IMR-90 (cell line): ENCODE measurements around the gene TSPAN32. TPM values are rescaled to one million over a fixed set of nuclear protein-coding genes. Genes with fewer than 3 reads are reported as not detected.

ENCODE experiments used
- ATAC-seq: fragments of 200-7000 bp; cut with Tn5 transposase; 2 replicates; pipeline ENCODE4 v1.9.1; 2020; ENCODE audit warnings: low read depth, mild to moderate bottlenecking, moderate library complexity
- BruUV-seq: library from RNA; stranded (reverse); fragments of 400-500 nt; replicated peaks from 2 replicates; lab custom pipeline; 2021; lab: Mats Ljungman, UMichigan
- CTCF ChIA-PET: fragments of 300-600 bp; formaldehyde crosslinking; extraction: SDS; loops from one replicate; lab custom pipeline; 2021; ENCODE audit warnings: antibody characterized with exemption; lab: Yijun Ruan, JAX
- POLR2A ChIA-PET: fragments of 300-600 bp; sonication (Branson Sonifier 250); formaldehyde crosslinking; loops from one replicate; lab custom pipeline; 2022; ENCODE audit warnings: antibody characterized with exemption; ENCODE audit not compliant: unreplicated experiment; lab: Charles Lee
- DNase-seq: peaks from one replicate; pipeline ENCODE4 v3.0.0; 2013
- H2AFZ ChIP-seq: replicated peaks from 2 replicates; pipeline ENCODE3; 2013; ENCODE audit warnings: low read length, mild to moderate bottlenecking; ENCODE audit not compliant: poor library complexity
- H2AK5ac ChIP-seq: 2 replicates; pipeline ENCODE4 v1.6.1; 2013; ENCODE audit warnings: low read depth, low read length, inconsistent platforms
- H2AK9ac ChIP-seq: replicated peaks from 2 replicates; pipeline ENCODE3; 2013; ENCODE audit warnings: mild to moderate bottlenecking, low read depth, low read length, moderate library complexity; ENCODE audit not compliant: poor library complexity
- H2BK120ac ChIP-seq: 2 replicates; pipeline ENCODE4 v1.6.1; 2013; ENCODE audit warnings: low read depth, low read length, inconsistent platforms
- H2BK15ac ChIP-seq: 3 replicates; pipeline ENCODE4 v1.6.1; 2013; ENCODE audit warnings: low read depth, low read length, inconsistent platforms
- H2BK20ac ChIP-seq: 2 replicates; pipeline ENCODE4 v1.6.1; 2013; ENCODE audit warnings: low read depth, mild to moderate bottlenecking, inconsistent platforms, low read length, moderate library complexity
- H2BK5ac ChIP-seq: 2 replicates; pipeline ENCODE4 v1.6.1; 2013; ENCODE audit warnings: mild to moderate bottlenecking, low read depth, low read length, inconsistent platforms; ENCODE audit not compliant: poor library complexity, severe bottlenecking
- H3K14ac ChIP-seq: replicated peaks from 2 replicates; pipeline ENCODE4 v1.6.1; 2013; ENCODE audit warnings: low read depth, low read length, inconsistent platforms
- H3K18ac ChIP-seq: 2 replicates; pipeline ENCODE4 v1.6.1; 2013; ENCODE audit warnings: low read depth, low read length, control low read depth
- H3K23ac ChIP-seq: 2 replicates; pipeline ENCODE4 v1.6.1; 2013; ENCODE audit warnings: low read depth, low read length, inconsistent platforms
- H3K27ac ChIP-seq: 2 replicates; pipeline ENCODE4 v1.5.1; 2013; ENCODE audit warnings: mild to moderate bottlenecking, control low read depth, low read length; ENCODE audit not compliant: insufficient read depth
- H3K27me3 ChIP-seq: 2 replicates; pipeline ENCODE4 v1.6.1; 2013; ENCODE audit warnings: low read length; ENCODE audit not compliant: control insufficient read depth, insufficient read depth
- H3K36me3 ChIP-seq: 2 replicates; pipeline ENCODE4 v1.6.1; 2013; ENCODE audit warnings: low read length, mixed read lengths; ENCODE audit not compliant: control insufficient read depth, insufficient read depth
- H3K4ac ChIP-seq: 2 replicates; pipeline ENCODE4 v1.6.1; 2013; ENCODE audit warnings: low read depth, low read length, inconsistent platforms
- H3K4me1 ChIP-seq: 2 replicates; pipeline ENCODE4 v1.6.1; 2013; ENCODE audit warnings: low read length, mixed read lengths; ENCODE audit not compliant: control insufficient read depth, insufficient read depth
- H3K4me2 ChIP-seq: 2 replicates; pipeline ENCODE4 v1.6.1; 2013; ENCODE audit warnings: low read depth, mild to moderate bottlenecking, control low read depth, low read length, moderate library complexity
- H3K4me3 ChIP-seq: 2 replicates; pipeline ENCODE4 v1.5.1; 2013; ENCODE audit warnings: low read depth, mild to moderate bottlenecking, control low read depth, low read length, moderate library complexity; ENCODE audit not compliant: insufficient read depth
- H3K56ac ChIP-seq: 2 replicates; pipeline ENCODE4 v1.6.1; 2013; ENCODE audit warnings: low read length, inconsistent platforms; ENCODE audit not compliant: insufficient read depth; ENCODE audit errors: extremely low read depth
- H3K79me1 ChIP-seq, 2 experiments: 2 replicates each; pipeline ENCODE4 v1.6.1; 2013; ENCODE audit warnings: low read length in 2 of 2, inconsistent platforms in 1 of 2, low read depth in 1 of 2
- H3K9ac ChIP-seq: 2 replicates; pipeline ENCODE4 v1.6.1; 2013; ENCODE audit warnings: low read depth, low read length, control low read depth
- H3K9me1 ChIP-seq: 2 replicates; pipeline ENCODE4 v1.6.1; 2013; ENCODE audit warnings: low read length, inconsistent platforms; ENCODE audit not compliant: insufficient read depth
- H3K9me3 ChIP-seq: 2 replicates; pipeline ENCODE4 v1.6.1; 2013; ENCODE audit warnings: low read length; ENCODE audit not compliant: control insufficient read depth, insufficient read depth
- H4K20me1 ChIP-seq: 2 replicates; pipeline ENCODE4 v1.6.1; 2013; ENCODE audit warnings: low read length, inconsistent platforms; ENCODE audit not compliant: insufficient read depth
- H4K5ac ChIP-seq: 2 replicates; pipeline ENCODE4 v1.6.1; 2013; ENCODE audit warnings: mild to moderate bottlenecking, low read depth, low read length, control low read depth
- H4K8ac ChIP-seq, 2 experiments: 2 replicates each; pipeline ENCODE4 v1.6.1; 2013; ENCODE audit warnings: low read depth in 2 of 2, low read length in 2 of 2, control low read depth in 1 of 2, inconsistent platforms in 1 of 2
- H4K91ac ChIP-seq: 2 replicates; pipeline ENCODE4 v1.6.1; 2013; ENCODE audit warnings: low read depth, low read length, inconsistent platforms; ENCODE audit not compliant: insufficient read depth
- CHD1 ChIP-seq: IDR thresholded peaks from 2 replicates; pipeline ENCODE4 v1.6.1; 2012; ENCODE audit warnings: low read depth, low read length, improper control_type of control experiment
- RCOR1 ChIP-seq: IDR thresholded peaks from 2 replicates; pipeline ENCODE4 v1.6.1; 2012; ENCODE audit warnings: mild to moderate bottlenecking, low read length, improper control_type of control experiment; ENCODE audit not compliant: insufficient replicate concordance
- WGBS, 2 experiments: methylation state at CpG; one replicate each; pipeline versions ENCODE4 v1.1.5 to v1.1.7; 2013; ENCODE audit warnings: missing lambda C conversion rate in 2 of 2; ENCODE audit not compliant: insufficient read length in 1 of 2; ENCODE audit errors: extremely low coverage in 2 of 2; 5-methylcytosine and 5-hydroxymethylcytosine counted together
- dilution Hi-C: fragments of 300-500 bp; cut with HindIII; formaldehyde crosslinking; loops from one replicate; pipeline ENCODE4 v1.14.3; 2018; ENCODE audit warnings: low sequenced_read_pairs; ENCODE audit not compliant: unreplicated experiment
- in situ Hi-C: fragments of 300-500 bp; cut with MboI; formaldehyde crosslinking; loops from 3 replicates; pipeline ENCODE4 v1.14.3; 2019; ENCODE audit warnings: low sequenced_read_pairs, inconsistent platforms, mixed read lengths
- intact Hi-C: fragments of 100-400 bp; cut with micrococcal nuclease; formaldehyde crosslinking; loops from 2 replicates; pipeline ENCODE4 v1.10.0; 2022
- polyA plus RNA-seq, 3 experiments: library from polyadenylated mRNA; depleted of rRNA; stranded (reverse); fragments of >200 nt; gene quantifications; 2 replicates each; pipeline ENCODE4 v1.2.3, GENCODE V29; 2012; ENCODE audit warnings: low replicate concordance in 1 of 3
- total RNA-seq: library from RNA; depleted of rRNA; stranded (reverse); fragments of >200 nt; gene quantifications from 2 replicates; pipeline ENCODE4 v1.2.3, GENCODE V29; 2012

The TSPAN32 gene
- total and polyA plus RNA-seq, 2 of the 4 experiments (the other 2 are of a cell fraction): 0.07 TPM; not detected in 1

- Histone ChIP-seq H3K4me2 (no peak overlapping the region), H2AK9ac (no peak overlapping the region), H2BK15ac (no peak overlapping the region), H3K23ac (no peak overlapping the region), H3K4me3 (no peak overlapping the region), H3K9ac (no peak overlapping the region), H3K27me3 (peaks cover 86% of the 10 kb centered on the region), H2AFZ (no peak overlapping the region), H4K5ac (no peak overlapping the region), H3K18ac (no peak overlapping the region), H2BK20ac (no peak overlapping the region), H3K9me1 (no peaks in the 10 kb centered on the region), H3K14ac (no peak overlapping the region), H3K4ac (no peak overlapping the region), H2AK5ac (no peak overlapping the region), H3K9me3 (no peaks in the 10 kb centered on the region), H3K4me1 (no peaks in the 10 kb centered on the region), H2BK120ac (no peak overlapping the region), H3K27ac (no peak overlapping the region), H3K36me3 (no peaks in the 10 kb centered on the region), H4K8ac (no peak overlapping the region), H2BK5ac (no peak overlapping the region), H4K91ac (no peak overlapping the region), H3K56ac (no peak overlapping the region), H3K79me1 (no peaks in the 10 kb centered on the region), H4K20me1 (no peaks in the 10 kb centered on the region)
- in situ Hi-C loops (no loop called here), dilution Hi-C loops (no loop called here), intact Hi-C loops (no loop called here)
- CTCF ChIA-PET: no interaction called here
- ATAC-seq (no peak), DNase-seq (no peak)
- no peak for TF ChIP-seq CHD1
- TF ChIP-seq RCOR1: no peak
- POLR2A ChIA-PET: no interaction called here
- no TSS peak for BruUV-seq
- 70% methylated on average over 4 of the region's 7 CpGs; no CpG with 5 or more reads in 1 of the 2 experiments for WGBS, 2 experiments
Observed at GRCh38 chr11:2272946-2273280, 28.9 kb upstream of the TSPAN32 start.
